ENCODE measurements around the gene SH2D1A.
A peak's percentile ranks its signal among the peaks of the same experiment; 100 is the strongest.
"Not testable (repeated sequence)": the region's sequence is repeated elsewhere in the genome, so short reads cannot be mapped to it uniquely, and the experiment has no call there.

SH2D1A gene

GRCh38 chrX:124354648-124355047 is 8.3 kb downstream of the SH2D1A start:
- no peak for ATAC-seq

GRCh38 chrX:124358800-124359383 is 12.5 kb downstream of the SH2D1A start:
- no peak for DNase-seq

More at GRCh38 chrX:124354648-124355047, 8.3 kb downstream of the SH2D1A start:
- no peak for DNase-seq

GRCh38 chrX:124362072-124362471 is 15.7 kb downstream of the SH2D1A start:
- DNase-seq (peak; percentile 32), ATAC-seq (peak; percentile 86)

More at GRCh38 chrX:124358800-124359383, 12.5 kb downstream of the SH2D1A start:
- peak; percentile 68 for ATAC-seq

GRCh38 chrX:124362761-124363160 is 16.4 kb downstream of the SH2D1A start:
- DNase-seq (no peak), ATAC-seq (peak; percentile 11)

- ATAC-seq (no peak), DNase-seq (no peak)
Measured at GRCh38 chrX:124369722-124370121, 23.4 kb downstream of the SH2D1A start.

GRCh38 chrX:124373348-124373747 is 27.0 kb downstream of the SH2D1A start:
- ATAC-seq: no peak

GRCh38 chrX:124378643-124379042 is 32.3 kb downstream of the SH2D1A start:
- ATAC-seq: no peak

More at GRCh38 chrX:124373348-124373747, 27.0 kb downstream of the SH2D1A start:
- DNase-seq: no peak

GRCh38 chrX:124383354-124383753 is 37.0 kb downstream of the SH2D1A start:
- DNase-seq: no peak
- ATAC-seq: no peak

More at GRCh38 chrX:124378643-124379042, 32.3 kb downstream of the SH2D1A start:
- no peak for DNase-seq

- ATAC-seq: no peak
- no peak for DNase-seq
Measured at GRCh38 chrX:124386401-124386800, 40.0 kb downstream of the SH2D1A start.

GRCh38 chrX:124388562-124388961 is 42.2 kb downstream of the SH2D1A start:
- peak; percentile 46 for ATAC-seq

GRCh38 chrX:124392794-124393193 is 46.4 kb downstream of the SH2D1A start:
- DNase-seq: no peak
- ATAC-seq: no peak

More at GRCh38 chrX:124388562-124388961, 42.2 kb downstream of the SH2D1A start:
- DNase-seq: peak; percentile 58

- ATAC-seq (peak; percentile 40), DNase-seq (no peak)
Measured at GRCh38 chrX:124393238-124393637, 46.9 kb downstream of the SH2D1A start.

- ATAC-seq (peak; percentile 43), DNase-seq (no peak)
Measured at GRCh38 chrX:124393659-124394058, 47.3 kb downstream of the SH2D1A start.

GRCh38 chrX:124395145-124395880 is 49.0 kb downstream of the SH2D1A start:
- DNase-seq (no peak), ATAC-seq (no peak)

GRCh38 chrX:124401696-124402095 is 55.3 kb downstream of the SH2D1A start:
- DNase-seq (no peak), ATAC-seq (no peak)

- no peak for ATAC-seq
- no peak for DNase-seq
Measured at GRCh38 chrX:124405868-124406267, 59.5 kb downstream of the SH2D1A start.

GRCh38 chrX:124406294-124407014 is 60.1 kb downstream of the SH2D1A start:
- ATAC-seq (peak; percentile 98), DNase-seq (peak; percentile 56)

GRCh38 chrX:124407226-124407625 is 60.9 kb downstream of the SH2D1A start:
- ATAC-seq: no peak
- no peak for DNase-seq

GRCh38 chrX:124408380-124408779 is 62.0 kb downstream of the SH2D1A start:
- DNase-seq, ATAC-seq: not testable (repeated sequence)

GRCh38 chrX:124413244-124413643 is 66.9 kb downstream of the SH2D1A start:
- DNase-seq: no peak
- no peak for ATAC-seq

GRCh38 chrX:124414281-124414680 is 67.9 kb downstream of the SH2D1A start:
- ATAC-seq (no peak), DNase-seq (no peak)

- no peak for DNase-seq
- ATAC-seq: no peak
Measured at GRCh38 chrX:124415115-124415800, 68.9 kb downstream of the SH2D1A start.
